Body of pancreas (tissue), 4 donors: Measurements from ENCODE around the gene GPR17.

Experiments
- CTCF ChIP-seq, 7 experiments: fragments of 450-650 bp in 4 of 7; fragments of 200-600 bp in 3 of 7; sonication (generic) in 3 of 7; IDR thresholded peaks; one replicate each; pipeline ENCODE4 v1.5.1; 2016 to 2019; ENCODE audit warnings: antibody characterized with exemption in 7 of 7
- POLR2A ChIP-seq, 3 donors: fragments of 450-650 bp; IDR thresholded peaks; one replicate each; pipeline ENCODE4 v1.6.1; 2016; ENCODE audit warnings: antibody characterized with exemption in 3 of 3, mild to moderate bottlenecking in 2 of 3

GRCh38 chr2:127610561-127610960 lies 35.4 kb upstream of the GPR17 start:
- no peak for TF ChIP-seq CTCF (IDR thresholded peaks at IDR 0.05)
- TF ChIP-seq POLR2A (IDR thresholded peaks at IDR 0.05) = no peak
